HG03460 (cell line): Measurements from ENCODE around the gene UBE2U.
"Not testable (repeated sequence)": the region's sequence is repeated elsewhere in the genome, so short reads cannot be mapped to it uniquely, and the experiment has no call there.

Experiments
- ATAC-seq: cut with Tn5 transposase; IDR thresholded peaks from one replicate; pipeline ENCODE4 v1.9.1; 2021; ENCODE audit not compliant: unreplicated experiment

Gene UBE2U

DNA sequence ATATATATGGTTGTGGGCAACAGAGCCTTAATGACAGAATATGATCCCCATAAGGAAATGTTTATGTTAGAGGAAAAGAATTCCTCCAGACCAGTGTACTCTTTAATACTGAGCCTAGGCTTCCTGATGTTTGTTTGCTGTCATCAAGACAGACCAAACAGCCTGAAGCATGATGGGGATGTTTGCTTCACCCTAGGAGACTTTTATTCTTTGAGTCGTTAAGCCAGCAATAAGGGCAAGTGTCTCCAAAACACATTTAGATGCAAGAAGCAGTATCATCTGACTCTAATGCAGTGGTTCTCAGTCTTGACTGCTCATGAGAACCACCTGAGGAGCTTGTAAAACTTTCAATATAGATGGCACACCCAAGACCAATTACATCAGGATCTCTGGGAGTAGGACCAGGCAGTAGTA is 33.1 kb downstream of the UBE2U start:
- no peak for ATAC-seq

GRCh38 chr1:64239519-64239918 is 36.1 kb downstream of the UBE2U start:
- ATAC-seq = not testable (repeated sequence)

GRCh38 chr1:64240206-64240605 is 36.8 kb downstream of the UBE2U start:
- ATAC-seq = no peak

GRCh38 chr1:64241069-64241468 is 37.6 kb downstream of the UBE2U start:
- ATAC-seq = no peak

- ATAC-seq = no peak
Observed at GRCh38 chr1:64242895-64243756, 39.7 kb downstream of the UBE2U start.

GRCh38 chr1:64243757-64244080 is 40.3 kb downstream of the UBE2U start:
- no peak for ATAC-seq

DNA sequence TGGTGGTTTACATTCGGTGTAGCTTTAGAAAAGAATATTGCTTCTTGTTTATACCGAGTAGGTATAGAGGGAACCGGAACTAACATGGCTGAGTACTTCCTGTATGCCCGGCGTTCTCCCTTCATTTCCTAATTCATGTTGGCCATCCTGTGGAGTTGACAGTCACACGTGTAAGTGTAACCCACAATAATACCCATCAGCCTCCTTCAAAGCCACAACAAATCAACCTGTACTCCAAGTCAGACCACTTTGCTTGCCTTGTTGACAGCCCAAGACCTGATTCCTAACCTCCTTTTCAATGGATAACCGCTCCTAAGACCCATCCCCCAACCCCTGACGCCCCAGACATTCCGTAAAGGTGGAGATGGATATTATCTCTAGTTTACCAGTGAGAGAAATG is 42.1 kb downstream of the UBE2U start:
- ATAC-seq = no peak

DNA sequence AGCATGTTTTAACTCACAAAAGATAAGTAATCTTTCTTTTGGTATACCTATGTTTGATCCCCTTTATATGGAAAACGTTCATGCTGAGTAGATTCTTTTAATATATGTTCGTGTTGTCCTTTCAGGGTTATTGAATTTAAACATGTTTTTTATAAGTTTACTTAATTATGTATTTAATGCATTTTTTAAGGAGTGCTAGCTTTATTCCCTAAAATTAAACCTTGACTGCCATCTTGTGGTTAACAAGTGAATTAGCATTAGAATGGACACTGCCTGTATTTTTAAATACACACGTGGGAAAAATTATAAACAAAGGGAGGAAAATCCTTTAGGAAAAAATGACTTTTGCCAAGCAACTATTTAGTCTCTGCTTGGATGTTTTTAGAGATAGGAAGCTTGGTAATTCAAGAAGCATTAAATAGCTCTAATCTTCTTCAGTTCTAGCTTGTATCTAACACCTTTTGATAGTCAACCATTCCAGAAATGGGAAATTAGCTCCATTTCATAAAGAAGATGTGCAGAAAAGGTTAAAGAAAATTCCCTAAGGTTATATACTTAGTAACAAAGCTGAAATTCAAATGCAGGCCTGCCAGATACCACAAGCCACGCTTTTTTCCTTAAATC is 43.0 kb downstream of the UBE2U start:
- no peak for ATAC-seq

- ATAC-seq = no peak
Observed at GRCh38 chr1:64248065-64248464, 44.6 kb downstream of the UBE2U start.

DNA sequence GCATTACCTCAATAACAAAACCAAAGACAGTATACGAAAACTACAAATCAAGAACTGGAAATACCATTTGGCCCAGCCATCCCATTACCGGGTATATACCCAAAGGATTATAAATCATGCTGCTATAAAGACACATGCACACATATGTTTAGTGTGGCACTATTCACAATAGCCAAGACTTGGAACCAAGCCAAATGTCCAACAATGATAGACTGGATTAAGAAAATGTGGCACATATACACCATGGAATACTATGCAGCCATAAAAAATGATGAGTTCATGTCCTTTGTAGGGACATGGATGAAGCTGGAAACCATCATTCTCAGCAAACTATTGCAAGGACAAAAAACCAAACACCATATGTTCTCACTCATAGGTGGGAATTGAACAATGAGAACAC is 47.0 kb downstream of the UBE2U start:
- ATAC-seq = not testable (repeated sequence)

- no peak for ATAC-seq
Observed at GRCh38 chr1:64251971-64252370, 48.5 kb downstream of the UBE2U start.

DNA sequence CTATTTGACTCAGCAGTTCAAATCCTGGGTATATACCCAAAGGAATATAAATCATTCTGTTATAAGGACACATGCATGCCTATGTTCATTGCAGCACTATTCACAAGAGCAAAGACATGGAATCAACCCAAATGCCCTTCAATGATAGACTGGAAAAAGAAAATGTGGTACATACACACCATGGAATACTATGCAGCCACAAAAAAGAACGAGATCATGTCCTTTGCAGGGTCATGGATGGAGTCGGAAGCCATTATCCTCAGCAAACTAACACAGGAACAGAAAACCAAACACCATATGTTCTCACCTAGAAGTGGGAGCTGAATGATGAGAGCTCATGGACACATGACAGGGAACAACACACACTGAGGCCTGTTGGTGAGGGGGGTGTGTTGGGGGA is 53.8 kb downstream of the UBE2U start:
- ATAC-seq = not testable (repeated sequence)

DNA sequence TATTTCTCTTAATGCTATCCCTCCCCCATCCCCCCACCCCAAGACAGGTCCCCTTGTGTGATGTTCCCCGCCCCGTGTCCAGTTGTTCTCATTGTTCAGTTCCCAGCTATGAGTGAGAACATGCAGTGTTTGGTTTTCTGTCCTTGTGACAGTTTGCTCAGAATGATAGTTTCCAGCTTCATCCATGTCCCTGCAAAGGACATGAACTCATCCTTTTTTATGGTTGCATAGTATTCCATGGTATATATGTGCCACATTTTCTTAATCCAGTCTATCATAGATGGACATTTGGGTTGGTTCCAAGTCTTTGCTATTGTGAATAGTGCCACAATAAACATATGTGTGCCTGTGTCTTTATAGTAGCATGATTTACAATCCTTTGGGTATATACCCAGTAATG is 55.0 kb downstream of the UBE2U start:
- not testable (repeated sequence) for ATAC-seq

DNA sequence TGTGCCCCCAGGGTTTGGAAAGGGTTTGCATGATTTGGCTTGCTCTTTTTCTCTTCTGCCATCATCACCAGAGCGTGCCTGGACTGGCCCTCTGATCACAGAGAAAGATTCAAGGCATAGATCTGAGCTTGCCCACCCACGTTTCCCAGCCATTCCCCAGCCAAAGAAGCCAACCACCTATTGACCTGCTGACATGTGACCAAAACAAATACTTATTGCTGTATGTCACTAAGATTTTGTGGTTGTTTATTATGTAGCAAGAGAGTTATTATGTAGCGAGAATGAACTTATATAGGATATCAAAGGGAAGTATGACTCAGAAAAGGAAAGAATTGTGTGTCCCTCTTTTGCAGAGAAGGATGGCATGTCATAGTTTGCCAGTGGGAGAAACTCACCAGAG is 59.9 kb downstream of the UBE2U start:
- ATAC-seq = no peak

DNA sequence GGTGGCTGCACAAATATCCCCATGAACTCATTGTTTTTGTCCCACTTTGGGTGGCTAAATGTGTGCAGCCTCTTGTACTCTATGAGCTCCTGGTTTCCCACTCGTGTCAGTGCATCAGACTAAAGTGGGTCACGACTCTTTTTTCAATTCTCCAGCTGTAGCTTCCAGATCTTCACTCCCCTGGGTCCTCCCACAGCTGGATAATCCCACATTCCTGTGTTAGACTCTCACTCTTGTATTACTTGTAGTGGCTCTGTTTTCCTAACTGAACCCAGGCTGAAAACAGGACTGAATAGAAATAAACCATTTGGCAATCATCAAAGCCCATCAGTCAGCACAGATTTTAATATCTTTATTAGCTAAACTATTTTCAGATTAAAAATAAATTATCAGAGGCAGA is 60.4 kb downstream of the UBE2U start:
- ATAC-seq = no peak

- ATAC-seq = no peak
Observed at GRCh38 chr1:64265141-64265540, 61.7 kb downstream of the UBE2U start.

GRCh38 chr1:64266991-64267390 is 63.6 kb downstream of the UBE2U start:
- no peak for ATAC-seq

DNA sequence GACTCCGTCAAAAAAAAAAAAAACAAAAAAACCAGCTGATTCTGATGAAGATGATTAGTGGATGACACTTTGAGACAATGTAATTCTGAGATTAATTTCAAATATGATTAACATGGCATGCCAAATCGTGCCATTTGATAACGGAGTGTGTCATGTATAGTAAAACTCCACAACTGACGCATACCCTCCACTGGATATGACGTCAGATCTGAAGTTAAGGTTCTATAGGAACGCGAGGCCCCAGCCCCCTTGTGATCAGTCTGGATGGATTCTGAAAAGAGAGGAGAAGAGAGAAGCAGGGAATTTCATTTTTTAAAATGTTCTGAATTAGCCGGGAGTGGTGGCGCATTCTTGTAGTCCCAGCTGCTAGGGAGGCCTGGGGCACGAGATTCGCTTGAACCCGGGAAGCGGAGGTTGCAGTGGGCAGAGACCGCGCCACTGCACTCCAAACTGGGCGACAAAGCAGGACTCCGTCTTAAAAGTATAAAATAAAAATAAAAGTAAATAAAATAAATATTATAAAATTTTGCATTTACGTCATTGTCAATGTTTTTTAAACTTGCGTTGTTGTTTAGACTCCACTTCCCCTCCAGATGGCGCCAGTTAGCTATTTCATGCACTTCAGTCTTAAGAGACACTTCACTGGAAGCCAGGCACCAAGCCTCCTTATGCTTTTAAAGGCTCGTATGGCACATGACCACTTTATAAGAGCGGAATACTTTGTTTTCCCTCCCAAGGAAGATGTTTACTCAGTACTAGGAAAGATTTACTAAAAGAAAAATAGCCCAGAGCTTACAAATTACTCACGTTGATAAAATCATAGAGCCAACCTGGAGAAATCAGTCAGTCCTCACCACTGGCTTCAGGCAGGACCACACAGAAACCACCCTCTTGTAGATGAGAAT is 65.5 kb downstream of the UBE2U start:
- ATAC-seq = no peak

- no peak for ATAC-seq
Observed at GRCh38 chr1:64269558-64269884, 66.1 kb downstream of the UBE2U start.

DNA sequence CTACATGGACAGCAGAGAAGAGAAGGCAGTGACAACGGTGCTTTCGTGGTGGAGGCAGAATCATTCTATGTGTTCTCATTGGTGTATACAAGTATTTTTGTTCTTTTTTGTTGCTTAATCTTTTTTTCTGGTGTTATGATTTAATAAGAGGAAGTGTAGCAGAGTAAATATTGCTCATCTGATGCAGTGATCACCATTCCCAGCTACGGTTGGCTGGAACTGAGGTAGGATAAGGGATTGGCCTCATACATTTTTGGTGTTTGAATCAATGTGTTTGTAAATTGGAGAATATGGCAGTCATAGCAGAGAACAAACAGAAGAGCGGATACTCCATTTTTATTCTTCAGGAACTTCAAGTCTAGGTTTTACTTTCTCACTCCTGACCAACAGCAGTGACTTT is 76.6 kb downstream of the UBE2U start:
- ATAC-seq = no peak

DNA sequence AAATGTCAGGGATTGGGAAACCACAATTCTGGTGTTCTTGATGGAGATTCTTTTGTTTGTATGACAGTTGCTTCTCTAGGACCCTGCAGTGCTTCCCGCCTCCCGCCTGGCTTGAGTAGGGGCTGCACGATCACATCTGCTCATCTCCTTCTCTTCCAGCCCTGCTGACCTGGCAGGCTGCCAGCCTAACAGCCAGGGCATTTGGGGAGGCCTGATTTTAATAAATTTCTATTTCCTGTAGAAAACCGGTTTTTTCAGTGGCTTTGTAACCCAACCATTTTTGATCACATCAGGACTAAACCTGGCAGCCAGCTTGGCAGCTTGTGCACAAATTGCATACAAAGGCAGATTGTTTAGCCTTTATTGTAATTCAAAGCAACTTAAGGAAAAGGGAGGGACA is 78.9 kb downstream of the UBE2U start:
- ATAC-seq = no peak

GRCh38 chr1:64287071-64287470 is 83.6 kb downstream of the UBE2U start:
- no peak for ATAC-seq
